HepG2 (cell line): ENCODE measurements around the gene CD79A. TPM values are rescaled to one million over a fixed set of nuclear protein-coding genes. Genes with fewer than 3 reads are reported as not detected.

Experiments used
- AHR ChIP-seq: IDR thresholded peaks from 2 replicates; pipeline ENCODE4 v1.6.1; 2018; ENCODE audit warnings: missing genetic modification reagents, missing compliant biosample characterization
- AKAP8 ChIP-seq: sonication (generic); formaldehyde crosslinking; IDR thresholded peaks from 2 replicates; pipeline ENCODE4 v1.5.1; 2020; ENCODE audit warnings: mild to moderate bottlenecking, missing genetic modification reagents
- ATF2 ChIP-seq: sonication (generic); formaldehyde crosslinking; IDR thresholded peaks from 2 replicates; pipeline ENCODE4 v1.4.0; 2020; ENCODE audit warnings: missing genetic modification reagents
- FOXP1 ChIP-seq, 2 experiments: fragments of 450-650 bp in 1 of 2; IDR thresholded peaks; 2 replicates each; pipeline ENCODE4 v1.6.1; 2017 to 2018; ENCODE audit warnings: antibody characterized with exemption in 1 of 2
- MAZ ChIP-seq, 2 experiments: sonication (generic) in 1 of 2; formaldehyde crosslinking in 1 of 2; IDR thresholded peaks; 2 replicates each; pipeline versions ENCODE4 v1.5.0 to v1.6.1; 2012 to 2020; ENCODE audit warnings: low read depth in 2 of 2, mild to moderate bottlenecking in 2 of 2, borderline replicate concordance in 1 of 2, improper control_type of control experiment in 1 of 2, low read length in 1 of 2, missing genetic modification reagents in 1 of 2, moderate library complexity in 1 of 2
- MTA3 ChIP-seq: sonication (generic); formaldehyde crosslinking; IDR thresholded peaks from 2 replicates; pipeline ENCODE4 v1.4.0; 2020; ENCODE audit warnings: missing genetic modification reagents
- NFRKB ChIP-seq: fragments of 450-650 bp; IDR thresholded peaks from 2 replicates; pipeline ENCODE4 v1.6.1; 2017
- RFXAP ChIP-seq: sonication (generic); formaldehyde crosslinking; IDR thresholded peaks from 2 replicates; pipeline ENCODE4 v1.4.0; 2020; ENCODE audit warnings: missing genetic modification reagents, borderline replicate concordance
- SP1 ChIP-seq, 2 experiments: fragments of 450-650 bp in 1 of 2; sonication (generic) in 1 of 2; formaldehyde crosslinking in 1 of 2; IDR thresholded peaks; 2 replicates each; pipeline versions ENCODE4 v1.4.0 to v1.6.1; 2016 to 2020; ENCODE audit warnings: missing genetic modification reagents in 1 of 2
- SRY ChIP-seq: sonication (generic); formaldehyde crosslinking; IDR thresholded peaks from 2 replicates; pipeline ENCODE4 v1.8.0; 2022; ENCODE audit warnings: mild to moderate bottlenecking, missing genetic modification reagents
- TARDBP ChIP-seq: sonication (generic); formaldehyde crosslinking; IDR thresholded peaks from 2 replicates; pipeline ENCODE4 v1.8.0; 2022; ENCODE audit warnings: mild to moderate bottlenecking, missing genetic modification reagents
- ZBTB20 ChIP-seq: sonication (generic); formaldehyde crosslinking; IDR thresholded peaks from 2 replicates; pipeline ENCODE4 v1.8.1; 2023; ENCODE audit warnings: missing genetic modification reagents, low read depth, mild to moderate bottlenecking, borderline replicate concordance
- ZBTB40 ChIP-seq, 2 experiments: fragments of 450-650 bp in 1 of 2; sonication (generic) in 1 of 2; formaldehyde crosslinking in 1 of 2; IDR thresholded peaks; 2 replicates each; pipeline versions ENCODE4 v1.6.1 to v1.8.0; 2016 to 2022; ENCODE audit warnings: antibody characterized with exemption in 1 of 2, mild to moderate bottlenecking in 1 of 2, missing genetic modification reagents in 1 of 2
- ZC3H13 ChIP-seq: sonication (generic); formaldehyde crosslinking; IDR thresholded peaks from 2 replicates; pipeline ENCODE4 v1.8.1; 2023; ENCODE audit warnings: mild to moderate bottlenecking, missing genetic modification reagents, moderate library complexity
- ZNF350 ChIP-seq: sonication (generic); formaldehyde crosslinking; IDR thresholded peaks from 2 replicates; pipeline ENCODE4 v1.4.0; 2020; ENCODE audit warnings: mild to moderate bottlenecking, low read depth, missing genetic modification reagents, borderline replicate concordance
- ZNF441 ChIP-seq: sonication (generic); formaldehyde crosslinking; IDR thresholded peaks from 2 replicates; pipeline ENCODE4 v1.7.0; 2021; ENCODE audit warnings: missing genetic modification reagents, borderline replicate concordance
- ZSCAN9 ChIP-seq: IDR thresholded peaks from 2 replicates; pipeline ENCODE4 v1.6.1; 2016; ENCODE audit warnings: borderline replicate concordance
- polyA plus RNA-seq, 8 experiments: library from polyadenylated mRNA; depleted of rRNA in 3 of 8; stranded (reverse) in 7 of 8; unstranded in 1 of 8; fragments of >200 nt; fragmentation: Illumina TruSeq in 4 of 8; extraction: Trizol in 4 of 8; gene quantifications; 2 replicates each; pipeline versions ENCODE4 v1.2.1 to v1.2.3, GENCODE V29; 2011 to 2016; ENCODE audit warnings: low read depth in 4 of 8, missing spikeins in 1 of 8, mixed read lengths in 1 of 8; ENCODE audit not compliant: insufficient read depth in 1 of 8
- total RNA-seq, 5 experiments: library from RNA; depleted of rRNA; stranded (reverse); fragments of >200 nt; fragmentation: Illumina TruSeq; extraction: Trizol; gene quantifications; 2 replicates each; pipeline ENCODE4 v1.2.3, GENCODE V29; 2016; ENCODE audit warnings: low read depth in 1 of 5

Gene CD79A
- total and polyA plus RNA-seq, 2 of the 13 experiments (the other 11 are each of a cell fraction or from before 2014, with no cell fraction given) = 0.24 to 0.33 TPM

GRCh38 chr19:41883821-41884733 lies 7.0 kb downstream of the CD79A start (continued):
- TF ChIP-seq ZBTB40 (IDR thresholded peaks at IDR 0.05) = no peak
- peak; percentile 77; the same call in 1 of the 2 replicates for TF ChIP-seq ZBTB40 (CRISPR knock-in tag; IDR thresholded peaks at IDR 0.05)
- TF ChIP-seq RFXAP (CRISPR knock-in tag) = no peak
- TF ChIP-seq SP1 (IDR thresholded peaks at IDR 0.05) = no peak
- TF ChIP-seq SP1 (CRISPR knock-in tag; IDR thresholded peaks at IDR 0.05) = peak; percentile 59
- TF ChIP-seq ATF2 (CRISPR knock-in tag) = peak; percentile 82
- TF ChIP-seq NFRKB = no peak
- no peak for TF ChIP-seq ZBTB20 (CRISPR knock-in tag)
- TF ChIP-seq MTA3 (CRISPR knock-in tag) = no peak
- TF ChIP-seq ZSCAN9 (CRISPR knock-in tag) = no peak; the same call in 1 of the 2 replicates
- peak; percentile 86 for TF ChIP-seq ZC3H13 (CRISPR knock-in tag)
- TF ChIP-seq MAZ (IDR thresholded peaks at IDR 0.05; ENCODE audit: borderline replicate concordance, low read depth, low read length) = peak; percentile 96
- peak; percentile 97 for TF ChIP-seq MAZ (CRISPR knock-in tag; IDR thresholded peaks at IDR 0.05; ENCODE audit: low read depth)
- TF ChIP-seq FOXP1 (IDR thresholded peaks at IDR 0.05) = no peak
- 0 out of 2 replicates have a peak, but pooled peaks have one; percentile 26 for TF ChIP-seq FOXP1 (CRISPR knock-in tag; IDR thresholded peaks at IDR 0.05)
- TF ChIP-seq ZNF441 (CRISPR knock-in tag) = no peak
- peak; percentile 91 for TF ChIP-seq ZNF350 (CRISPR knock-in tag)
- TF ChIP-seq AHR = peak; percentile 79; the same call in 1 of the 2 replicates
- TF ChIP-seq TARDBP (CRISPR knock-in tag) = peak; percentile 86
- peak; percentile 88; the same call in 1 of the 2 replicates for TF ChIP-seq AKAP8 (CRISPR knock-in tag)
- no peak for TF ChIP-seq SRY (CRISPR knock-in tag)
